Prostate gland (tissue), 2 donors: ENCODE measurements around the gene IMMP2L.

Source experiments
- CTCF ChIP-seq, 4 experiments: fragments of 200-600 bp in 2 of 4; fragments of 450-650 bp in 2 of 4; sonication (generic) in 2 of 4; IDR thresholded peaks; 1 replicate in 3 of 4; 2 replicates in 1 of 4; pipeline ENCODE4 v1.5.1; 2016 to 2019; ENCODE audit warnings: antibody characterized with exemption in 4 of 4, mild to moderate bottlenecking in 2 of 4, moderate library complexity in 2 of 4
- POLR2A ChIP-seq: fragments of 450-650 bp; IDR thresholded peaks from one replicate; pipeline ENCODE4 v1.6.1; 2016; ENCODE audit warnings: antibody characterized with exemption, mild to moderate bottlenecking

- no peak for TF ChIP-seq CTCF (IDR thresholded peaks at IDR 0.05)
- TF ChIP-seq POLR2A = no peak
Observed at GRCh38 chr7:111205251-111205650, 357.0 kb downstream of the IMMP2L start.
